Mesothelial cell of epicardium (in vitro differentiated cells): ENCODE data around the gene FGFBP3. TPM values are rescaled to one million over a fixed set of nuclear protein-coding genes. Genes with fewer than 3 reads are reported as not detected.

Source experiments
- DNase-seq, 2 experiments: peaks; one replicate each; pipeline ENCODE4 v3.0.0; 2021; ENCODE audit warnings: low spot score in 2 of 2; ENCODE audit not compliant: unreplicated experiment in 2 of 2
- H3K27ac Mint-ChIP-seq: 2 replicates; pipeline ENCODE4 v1.8.0; 2021; ENCODE audit warnings: mixed read lengths
- H3K27me3 Mint-ChIP-seq: 2 replicates; pipeline ENCODE4 v1.8.0; 2021; ENCODE audit warnings: low read depth, mixed read lengths
- H3K36me3 Mint-ChIP-seq: 2 replicates; pipeline ENCODE4 v1.8.0; 2021; ENCODE audit warnings: mixed read lengths
- H3K4me1 Mint-ChIP-seq: 2 replicates; pipeline ENCODE4 v1.8.0; 2021; ENCODE audit warnings: mixed read lengths
- H3K4me3 Mint-ChIP-seq: 2 replicates; pipeline ENCODE4 v1.8.0; 2021; ENCODE audit warnings: mild to moderate bottlenecking, moderate library complexity, mixed read lengths
- H3K9me3 Mint-ChIP-seq: 2 replicates; pipeline ENCODE4 v1.8.0; 2021; ENCODE audit warnings: mixed read lengths
- total RNA-seq: library from RNA; stranded (reverse); gene quantifications from 3 replicates; pipeline ENCODE4 v1.2.1, GENCODE V29; 2021
- TF ChIP-seq, protein P1 (sequence below): fragments of 200-600 bp; sonication (generic); IDR thresholded peaks from one replicate; pipeline ENCODE4 v1.5.0; 2021; ENCODE audit warnings: antibody characterized with exemption; ENCODE audit not compliant: unreplicated experiment

Gene FGFBP3, protein sequence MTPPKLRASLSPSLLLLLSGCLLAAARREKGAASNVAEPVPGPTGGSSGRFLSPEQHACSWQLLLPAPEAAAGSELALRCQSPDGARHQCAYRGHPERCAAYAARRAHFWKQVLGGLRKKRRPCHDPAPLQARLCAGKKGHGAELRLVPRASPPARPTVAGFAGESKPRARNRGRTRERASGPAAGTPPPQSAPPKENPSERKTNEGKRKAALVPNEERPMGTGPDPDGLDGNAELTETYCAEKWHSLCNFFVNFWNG
- total RNA-seq: 3.5 to 3.7 TPM (median 3.6 TPM) in 3 replicates

DNA sequence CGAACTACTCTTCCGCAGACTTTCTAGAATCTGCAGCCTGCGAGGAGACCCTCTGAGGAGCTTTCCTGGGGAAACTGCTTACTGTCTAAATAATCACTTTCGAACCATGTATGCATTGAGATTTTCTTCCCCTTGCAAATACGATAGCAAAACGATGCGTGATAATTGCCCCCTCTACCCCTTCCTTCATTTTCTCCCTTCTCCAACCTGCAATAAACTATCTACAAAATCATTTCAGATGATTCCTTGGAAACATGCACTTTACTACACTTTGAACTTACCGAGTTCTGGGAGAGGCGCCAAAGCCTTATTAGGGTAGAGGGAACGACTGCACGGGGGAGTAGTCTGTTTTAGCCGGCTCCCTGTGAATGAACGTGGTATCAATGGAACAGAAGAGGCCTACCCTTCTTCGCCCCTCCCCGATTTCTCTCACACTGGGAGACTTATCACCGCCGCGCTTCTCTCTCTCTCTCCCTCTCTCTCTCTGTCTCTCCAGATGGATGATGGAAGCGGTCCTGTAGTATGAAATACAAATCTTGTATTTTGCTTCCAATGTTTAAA is at the start of gene FGFBP3:
FGFBP3 (minus strand) TSS at position 370 of the 561 bp plus-strand sequence. CDS start 517 bp downstream, outside the sequence.
- Mint-ChIP-seq H3K27ac (peak within 1 kb of the TSS; percentile 88), H3K36me3 (peaks cover 6% of the 10 kb centered on the region), H3K9me3 (no peaks in the 10 kb centered on the region), H3K4me1 (peaks cover 18% of the 10 kb centered on the region), H3K4me3 (peak within 1 kb of the TSS; percentile 87), H3K27me3 (peaks cover 11% of the 10 kb centered on the region)
- TF ChIP-seq, protein P1, sequence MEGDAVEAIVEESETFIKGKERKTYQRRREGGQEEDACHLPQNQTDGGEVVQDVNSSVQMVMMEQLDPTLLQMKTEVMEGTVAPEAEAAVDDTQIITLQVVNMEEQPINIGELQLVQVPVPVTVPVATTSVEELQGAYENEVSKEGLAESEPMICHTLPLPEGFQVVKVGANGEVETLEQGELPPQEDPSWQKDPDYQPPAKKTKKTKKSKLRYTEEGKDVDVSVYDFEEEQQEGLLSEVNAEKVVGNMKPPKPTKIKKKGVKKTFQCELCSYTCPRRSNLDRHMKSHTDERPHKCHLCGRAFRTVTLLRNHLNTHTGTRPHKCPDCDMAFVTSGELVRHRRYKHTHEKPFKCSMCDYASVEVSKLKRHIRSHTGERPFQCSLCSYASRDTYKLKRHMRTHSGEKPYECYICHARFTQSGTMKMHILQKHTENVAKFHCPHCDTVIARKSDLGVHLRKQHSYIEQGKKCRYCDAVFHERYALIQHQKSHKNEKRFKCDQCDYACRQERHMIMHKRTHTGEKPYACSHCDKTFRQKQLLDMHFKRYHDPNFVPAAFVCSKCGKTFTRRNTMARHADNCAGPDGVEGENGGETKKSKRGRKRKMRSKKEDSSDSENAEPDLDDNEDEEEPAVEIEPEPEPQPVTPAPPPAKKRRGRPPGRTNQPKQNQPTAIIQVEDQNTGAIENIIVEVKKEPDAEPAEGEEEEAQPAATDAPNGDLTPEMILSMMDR: no peak
- peak; percentile 39 to 73 for DNase-seq

DNA sequence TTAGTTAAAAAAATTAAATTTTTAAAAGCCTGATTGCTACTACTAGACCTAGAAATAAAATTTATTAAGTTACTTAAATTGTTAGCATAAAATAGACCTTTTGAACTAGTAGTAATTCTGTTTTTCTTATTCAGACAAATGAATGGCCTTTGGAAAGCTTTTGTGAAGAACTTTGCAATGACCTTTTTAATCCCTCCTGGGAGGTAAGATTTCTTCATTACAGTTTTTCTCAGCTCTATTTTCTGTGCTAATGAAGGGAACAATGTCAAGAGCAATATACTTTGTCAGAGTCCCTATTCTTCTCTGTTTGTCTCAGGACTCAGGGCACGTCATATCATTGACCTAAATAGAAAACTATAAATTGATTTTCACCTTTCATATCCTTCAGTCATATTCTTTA is 47.8 kb upstream of the FGFBP3 start:
- DNase-seq: no peak
- Mint-ChIP-seq H3K36me3 (peaks cover 34% of the 10 kb centered on the region), H3K9me3 (no peaks in the 10 kb centered on the region), H3K4me1 (no peaks in the 10 kb centered on the region), H3K27me3 (no peaks in the 10 kb centered on the region), H3K4me3 (no peak overlapping the region), H3K27ac (no peak overlapping the region)
- TF ChIP-seq, protein P1: no peak

DNA sequence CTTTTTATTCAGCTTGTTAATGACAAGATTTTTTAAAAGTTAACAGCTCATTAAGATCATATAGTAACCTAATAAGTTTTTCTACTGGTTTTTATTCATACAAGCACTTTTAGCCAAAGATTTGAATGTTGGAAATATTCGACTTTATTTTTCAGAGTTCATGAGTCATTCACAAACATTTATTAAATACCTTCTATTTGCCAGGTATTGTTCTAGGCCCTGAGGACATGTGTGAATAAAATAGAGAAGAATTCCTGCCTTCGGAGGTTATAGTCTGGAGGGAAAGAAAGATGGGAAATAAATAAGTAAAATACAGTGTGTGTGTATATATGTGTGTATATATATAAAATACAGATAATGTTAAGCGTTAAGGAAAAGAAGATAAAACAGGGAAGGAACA is 45.8 kb upstream of the FGFBP3 start:
- Mint-ChIP-seq H3K27ac (no peak overlapping the region), H3K36me3 (peaks cover 38% of the 10 kb centered on the region), H3K9me3 (no peaks in the 10 kb centered on the region), H3K4me1 (no peaks in the 10 kb centered on the region), H3K27me3 (no peaks in the 10 kb centered on the region), H3K4me3 (no peak overlapping the region)
- TF ChIP-seq, protein P1: no peak
- DNase-seq: no peak

DNA sequence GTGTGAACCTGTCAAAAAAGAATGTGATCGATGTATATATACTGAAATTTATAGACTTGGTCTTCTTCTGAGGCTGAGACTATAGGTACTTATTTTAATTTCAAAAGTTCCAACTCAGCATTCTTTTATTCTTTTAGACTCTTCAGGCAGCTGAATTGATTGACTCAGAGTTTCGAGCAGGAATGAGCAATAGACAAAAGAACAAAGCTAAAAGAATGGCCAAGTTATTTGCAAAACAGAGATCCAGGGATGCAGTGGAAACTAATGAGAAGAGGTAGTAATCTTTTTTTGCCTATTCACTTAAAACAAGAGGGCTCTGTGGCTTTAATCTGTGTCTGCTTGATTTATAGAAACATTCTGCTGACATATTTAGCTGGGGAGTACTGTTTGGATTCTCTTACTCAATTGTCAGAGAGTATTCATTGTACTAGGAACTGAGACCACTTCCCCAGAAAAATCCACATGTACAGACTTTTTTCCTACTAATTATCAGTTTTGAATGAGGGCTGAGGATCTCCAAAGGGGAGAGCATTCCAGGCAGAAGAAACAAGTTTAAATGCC is 44.4 kb upstream of the FGFBP3 start:
- TF ChIP-seq, protein P1: no peak
- H3K27ac Mint-ChIP-seq: no peak overlapping the region
- H3K36me3 Mint-ChIP-seq: peaks cover 38% of the 10 kb centered on the region
- no peak overlapping the region for H3K4me3 Mint-ChIP-seq
- H3K27me3 Mint-ChIP-seq: no peaks in the 10 kb centered on the region
- peaks cover 3% of the 10 kb centered on the region for H3K9me3 Mint-ChIP-seq
- no peaks in the 10 kb centered on the region for H3K4me1 Mint-ChIP-seq
- DNase-seq: no peak

DNA sequence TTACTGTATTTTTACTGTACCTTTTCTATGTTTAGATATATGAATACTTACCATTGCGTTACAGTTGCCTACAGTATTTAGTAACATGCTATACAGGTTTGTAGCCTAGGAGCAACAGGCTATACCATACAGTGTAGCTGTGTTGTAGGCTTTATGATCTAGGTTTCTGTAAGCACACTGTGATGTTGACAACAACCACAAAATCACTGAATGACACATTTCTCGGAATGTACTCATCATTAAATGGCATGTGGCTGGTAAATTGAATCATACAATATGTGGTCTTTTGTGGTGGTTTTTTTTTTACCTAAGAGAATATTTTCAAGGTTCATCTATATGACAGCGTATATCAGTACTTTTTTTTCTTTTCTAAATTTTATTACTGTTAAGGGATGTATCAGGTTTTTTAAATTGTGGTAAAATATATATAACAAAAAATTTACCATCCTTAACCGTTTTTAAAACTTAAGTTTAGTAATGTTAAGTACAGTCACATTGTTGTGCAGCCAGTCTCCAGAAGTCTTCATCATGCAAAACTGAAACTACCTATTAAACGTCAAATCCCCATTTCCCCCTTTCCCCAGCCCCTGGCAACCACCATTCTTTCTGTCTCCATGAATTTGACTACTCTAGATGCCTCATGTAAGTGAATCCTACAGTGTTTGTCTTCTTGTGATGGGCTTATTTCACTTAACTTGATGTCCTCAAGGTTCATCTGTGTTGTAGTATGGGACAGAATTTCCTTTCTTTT is 35.8 kb upstream of the FGFBP3 start:
- Mint-ChIP-seq H3K27ac (no peak overlapping the region), H3K27me3 (no peaks in the 10 kb centered on the region), H3K4me3 (no peak overlapping the region), H3K36me3 (peaks cover 41% of the 10 kb centered on the region), H3K4me1 (peaks cover 3% of the 10 kb centered on the region), H3K9me3 (peaks cover 3% of the 10 kb centered on the region)
- no peak for DNase-seq
- TF ChIP-seq, protein P1: no peak
